ENCODE results near the gene FANCG. TPM values are rescaled to one million over a fixed set of nuclear protein-coding genes. Genes with fewer than 3 reads are reported as not detected.

FANCG gene
- total RNA-seq, 1 donor from 2014 or later: 24.7 TPM

- no peak for DNase-seq (ENCODE audit: extremely low read depth, low read depth, low spot score)
These were observed 52.4 kb downstream of the FANCG start for GRCh38 chr9:35027374-35027773.

DNA sequence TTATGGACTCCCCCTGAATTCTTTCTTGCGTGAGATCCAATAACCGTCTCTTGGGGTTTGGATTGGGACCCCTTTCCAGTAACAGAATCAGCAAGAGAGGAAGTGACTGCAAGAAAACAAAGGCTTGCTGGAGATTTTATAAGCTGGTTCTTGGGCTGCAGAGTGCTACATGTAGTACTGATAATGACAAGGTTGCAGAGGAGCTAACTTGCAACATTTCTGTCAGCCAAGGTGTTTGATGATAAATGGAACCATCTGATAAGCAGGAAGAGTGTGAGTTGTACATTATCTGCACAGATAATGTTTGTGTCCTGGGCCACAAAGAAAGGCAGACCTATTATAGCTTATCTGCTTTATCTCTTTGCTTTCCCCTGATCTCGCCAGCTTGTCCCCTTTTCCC lies 53.1 kb downstream of the FANCG start:
- no peak for DNase-seq (ENCODE audit: extremely low read depth, low read depth, low spot score)

Other genes starting within 250 kb of the FANCG start
- 0.06 TPM in 1 of 2 replicates, not detected in the other for gene PHF24, start 121.7 kb downstream of the FANCG start, total RNA-seq
- gene DNAJB5, start 90.2 kb downstream of the FANCG start, total RNA-seq: 14.1 and 17.6 TPM in 2 replicates
- 317 and 380 TPM in 2 replicates for gene VCP, start 7.3 kb downstream of the FANCG start, total RNA-seq
- 17.3 and 18.1 TPM in 2 replicates for gene PIGO, start 16.6 kb upstream of the FANCG start, total RNA-seq
- gene STOML2, start 23.2 kb upstream of the FANCG start, total RNA-seq: 111 and 129 TPM in 2 replicates
- 54.5 and 89.8 TPM in 2 replicates for gene ATOSB, start 35.9 kb upstream of the FANCG start, total RNA-seq
- 32.3 and 38.9 TPM in 2 replicates for gene UNC13B, start 82.1 kb upstream of the FANCG start, total RNA-seq

All from glomerular endothelial cell (primary cell).